Prostate gland (tissue), 2 donors: ENCODE results near the gene TP53BP2.

ENCODE experiments used
- POLR2AphosphoS5 ChIP-seq: sonication (generic); formaldehyde crosslinking; IDR thresholded peaks from one replicate; pipeline ENCODE4 v1.6.1; 2017; ENCODE audit warnings: antibody characterized with exemption
- TF ChIP-seq, protein P1 (sequence below), 4 experiments: fragments of 200-600 bp in 2 of 4; fragments of 450-650 bp in 2 of 4; sonication (generic) in 2 of 4; IDR thresholded peaks; 1 replicate in 3 of 4; 2 replicates in 1 of 4; pipeline ENCODE4 v1.5.1; 2016 to 2019; ENCODE audit warnings: antibody characterized with exemption in 4 of 4, mild to moderate bottlenecking in 2 of 4, moderate library complexity in 2 of 4

DNA sequence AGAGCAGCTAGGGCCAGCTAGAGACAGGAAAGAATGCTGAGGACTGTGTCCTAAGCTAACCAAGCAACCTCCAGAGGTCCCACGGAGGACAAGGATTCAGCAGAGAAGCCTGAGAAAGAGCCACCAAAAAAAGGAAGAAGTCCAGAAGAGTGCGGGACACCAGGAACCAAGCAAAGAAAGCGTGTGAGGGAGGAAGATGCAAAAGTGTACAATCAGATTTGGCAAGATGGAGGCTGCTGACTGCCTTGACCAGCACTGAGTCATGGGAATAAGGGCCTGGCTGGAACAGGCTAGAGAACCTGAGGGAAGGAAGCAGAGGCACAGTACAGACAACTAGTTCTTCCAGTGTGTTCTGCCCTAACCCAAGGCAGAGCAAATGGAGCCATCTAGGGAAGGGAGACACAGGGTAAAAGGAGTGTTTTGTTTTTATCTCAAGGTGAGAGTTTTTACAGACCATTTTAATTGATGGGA is 18.5 kb downstream of the TP53BP2 start:
- TF ChIP-seq, protein P1, sequence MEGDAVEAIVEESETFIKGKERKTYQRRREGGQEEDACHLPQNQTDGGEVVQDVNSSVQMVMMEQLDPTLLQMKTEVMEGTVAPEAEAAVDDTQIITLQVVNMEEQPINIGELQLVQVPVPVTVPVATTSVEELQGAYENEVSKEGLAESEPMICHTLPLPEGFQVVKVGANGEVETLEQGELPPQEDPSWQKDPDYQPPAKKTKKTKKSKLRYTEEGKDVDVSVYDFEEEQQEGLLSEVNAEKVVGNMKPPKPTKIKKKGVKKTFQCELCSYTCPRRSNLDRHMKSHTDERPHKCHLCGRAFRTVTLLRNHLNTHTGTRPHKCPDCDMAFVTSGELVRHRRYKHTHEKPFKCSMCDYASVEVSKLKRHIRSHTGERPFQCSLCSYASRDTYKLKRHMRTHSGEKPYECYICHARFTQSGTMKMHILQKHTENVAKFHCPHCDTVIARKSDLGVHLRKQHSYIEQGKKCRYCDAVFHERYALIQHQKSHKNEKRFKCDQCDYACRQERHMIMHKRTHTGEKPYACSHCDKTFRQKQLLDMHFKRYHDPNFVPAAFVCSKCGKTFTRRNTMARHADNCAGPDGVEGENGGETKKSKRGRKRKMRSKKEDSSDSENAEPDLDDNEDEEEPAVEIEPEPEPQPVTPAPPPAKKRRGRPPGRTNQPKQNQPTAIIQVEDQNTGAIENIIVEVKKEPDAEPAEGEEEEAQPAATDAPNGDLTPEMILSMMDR (IDR thresholded peaks at IDR 0.05): no peak
- no peak for TF ChIP-seq POLR2AphosphoS5
